DND-41 (cell line): ENCODE data around the gene KCNH1.

Experiments
- CTCF ChIP-seq: IDR thresholded peaks from 2 replicates; pipeline ENCODE4 v1.5.1; 2012; ENCODE audit warnings: borderline replicate concordance, low read length, moderate library complexity, mild to moderate bottlenecking; ENCODE audit not compliant: poor library complexity, severe bottlenecking; ENCODE audit errors: extremely low read depth
- EZH2 ChIP-seq: IDR thresholded peaks from 3 replicates; pipeline ENCODE4 v1.6.1; 2012; ENCODE audit warnings: borderline replicate concordance, low read depth, mild to moderate bottlenecking, moderate library complexity, low read length, inconsistent platforms; ENCODE audit not compliant: severe bottlenecking

- TF ChIP-seq CTCF: peak; percentile 47
- TF ChIP-seq EZH2: no peak
Measured at GRCh38 chr1:211133836-211134669, at the start of gene KCNH1.
